ENCODE measurements around the gene SLC4A3. TPM values are rescaled to one million over a fixed set of nuclear protein-coding genes. Genes with fewer than 3 reads are reported as not detected.

The SLC4A3 gene
- polyA plus RNA-seq, 3 donors: 5.4 to 7.1 (median 6.1) TPM

GRCh38 chr2:219630770-219631405 lies 3.5 kb downstream of the SLC4A3 start:
- no peak for DNase-seq (ENCODE audit: low read depth in 3 of 3, low spot score in 2 of 3)

GRCh38 chr2:219631406-219631891 lies 4.0 kb downstream of the SLC4A3 start:
- DNase-seq (ENCODE audit: low read depth in 3 of 3, low spot score in 2 of 3): no peak

GRCh38 chr2:219631904-219632759 lies 4.7 kb downstream of the SLC4A3 start:
- DNase-seq (ENCODE audit: low read depth in 3 of 3, low spot score in 2 of 3): no peak

GRCh38 chr2:219632760-219633105 lies 5.3 kb downstream of the SLC4A3 start:
- DNase-seq (ENCODE audit: low read depth in 3 of 3, low spot score in 2 of 3): no peak

GRCh38 chr2:219633276-219634065 lies 6.0 kb downstream of the SLC4A3 start:
- no peak for DNase-seq (ENCODE audit: low read depth in 3 of 3, low spot score in 2 of 3)

GRCh38 chr2:219634171-219634940 lies 6.9 kb downstream of the SLC4A3 start:
- DNase-seq (ENCODE audit: low read depth in 3 of 3, low spot score in 2 of 3): no peak

- DNase-seq (ENCODE audit: low read depth in 3 of 3, low spot score in 2 of 3): no peak
Observed at GRCh38 chr2:219634951-219635751, 7.7 kb downstream of the SLC4A3 start.

- no peak for DNase-seq (ENCODE audit: low read depth in 3 of 3, low spot score in 2 of 3)
Observed at GRCh38 chr2:219636144-219636915, 8.9 kb downstream of the SLC4A3 start.

GRCh38 chr2:219636941-219637841 lies 9.8 kb downstream of the SLC4A3 start:
- no peak for DNase-seq (ENCODE audit: low read depth in 3 of 3, low spot score in 2 of 3)

GRCh38 chr2:219637842-219638185 lies 10.4 kb downstream of the SLC4A3 start:
- DNase-seq (ENCODE audit: low read depth in 3 of 3, low spot score in 2 of 3): no peak

- no peak for DNase-seq (ENCODE audit: low read depth in 3 of 3, low spot score in 2 of 3)
Observed at GRCh38 chr2:219638217-219638947, 11.0 kb downstream of the SLC4A3 start.

- DNase-seq (ENCODE audit: low read depth in 3 of 3, low spot score in 2 of 3): no peak
Observed at GRCh38 chr2:219638948-219639755, 11.7 kb downstream of the SLC4A3 start.

- DNase-seq (ENCODE audit: low read depth in 3 of 3, low spot score in 2 of 3): no peak
Observed at GRCh38 chr2:219641390-219642068, 14.1 kb downstream of the SLC4A3 start.

GRCh38 chr2:219642069-219642454 lies 14.6 kb downstream of the SLC4A3 start:
- no peak for DNase-seq (ENCODE audit: low read depth in 3 of 3, low spot score in 2 of 3)

- peak; percentile 85 to 92 (median 86) for DNase-seq (ENCODE audit: low read depth in 3 of 3, low spot score in 2 of 3)
Observed at GRCh38 chr2:219642465-219643083, 15.1 kb downstream of the SLC4A3 start.

- no peak for DNase-seq (ENCODE audit: low read depth in 3 of 3, low spot score in 2 of 3)
Observed at GRCh38 chr2:219643084-219643473, 15.6 kb downstream of the SLC4A3 start.
